ENCODE measurements around the gene APOBEC3B.
"Not testable (repeated sequence)": the region's sequence is repeated elsewhere in the genome, so short reads cannot be mapped to it uniquely, and the experiment has no call there.

APOBEC3B gene

GRCh38 chr22:39017596-39018365 lies 35.6 kb downstream of the APOBEC3B start:
- no peak for DNase-seq (ENCODE audit: extremely low read depth, insufficient read length)
- no peak overlapping the region for H3K4me3 ChIP-seq (replicated peaks; ENCODE audit: low read depth, low read length)
- no peak for TF ChIP-seq CTCF (IDR thresholded peaks at IDR 0.05; ENCODE audit: insufficient read depth, low read length, poor library complexity, severe bottlenecking)
- H3K27me3 ChIP-seq (replicated peaks; ENCODE audit: control insufficient read depth, insufficient read depth, low read length) = no peaks in the 10 kb centered on the region
- H3K36me3 ChIP-seq (ENCODE audit: control insufficient read depth, insufficient read depth, low read length) = peaks cover 9% of the 10 kb centered on the region

GRCh38 chr22:39020021-39020651 lies 38.0 kb downstream of the APOBEC3B start:
- DNase-seq (ENCODE audit: extremely low read depth, insufficient read length); H3K27me3 ChIP-seq (replicated peaks; ENCODE audit: control insufficient read depth, insufficient read depth, low read length): not testable (repeated sequence)
- H3K4me3 ChIP-seq (replicated peaks; ENCODE audit: low read depth, low read length) = peak overlapping the region; percentile 39
- peaks cover 14% of the 10 kb centered on the region for H3K36me3 ChIP-seq (ENCODE audit: control insufficient read depth, insufficient read depth, low read length)

GRCh38 chr22:39021552-39022250 lies 39.6 kb downstream of the APOBEC3B start:
- Histone ChIP-seq H3K27me3 (replicated peaks; ENCODE audit: control insufficient read depth, insufficient read depth, low read length) (no peaks in the 10 kb centered on the region), H3K4me3 (replicated peaks; ENCODE audit: low read depth, low read length) (peak overlapping the region; percentile 96), H3K36me3 (ENCODE audit: control insufficient read depth, insufficient read depth, low read length) (peaks cover 20% of the 10 kb centered on the region)
- TF ChIP-seq CTCF (IDR thresholded peaks at IDR 0.05; ENCODE audit: insufficient read depth, low read length, poor library complexity, severe bottlenecking) = no peak
- no peak for DNase-seq (ENCODE audit: extremely low read depth, insufficient read length)

- TF ChIP-seq CTCF (IDR thresholded peaks at IDR 0.05; ENCODE audit: insufficient read depth, low read length, poor library complexity, severe bottlenecking) = no peak
- Histone ChIP-seq H3K4me3 (replicated peaks; ENCODE audit: low read depth, low read length) (no peak overlapping the region), H3K27me3 (replicated peaks; ENCODE audit: control insufficient read depth, insufficient read depth, low read length) (no peaks in the 10 kb centered on the region), H3K36me3 (ENCODE audit: control insufficient read depth, insufficient read depth, low read length) (peaks cover 14% of the 10 kb centered on the region)
- no peak for DNase-seq (ENCODE audit: extremely low read depth, insufficient read length)
These were observed 42.6 kb downstream of the APOBEC3B start for GRCh38 chr22:39024519-39025308.

- Histone ChIP-seq H3K36me3 (ENCODE audit: control insufficient read depth, insufficient read depth, low read length) (peaks cover 14% of the 10 kb centered on the region), H3K27me3 (replicated peaks; ENCODE audit: control insufficient read depth, insufficient read depth, low read length) (no peaks in the 10 kb centered on the region), H3K4me3 (replicated peaks; ENCODE audit: low read depth, low read length) (no peak overlapping the region)
- no peak for TF ChIP-seq CTCF (IDR thresholded peaks at IDR 0.05; ENCODE audit: insufficient read depth, low read length, poor library complexity, severe bottlenecking)
- DNase-seq (ENCODE audit: extremely low read depth, insufficient read length) = no peak
These were observed 44.5 kb downstream of the APOBEC3B start for GRCh38 chr22:39026509-39027150.

All from GM06990 (cell line).